ENCODE measurements around the gene LRRC8C. TPM values are rescaled to one million over a fixed set of nuclear protein-coding genes. Genes with fewer than 3 reads are reported as not detected.

The LRRC8C gene
- total and polyA plus RNA-seq, 2 experiments from 2014 or later, result 0.89 to 3.9 TPM

GRCh38 chr1:89689234-89689633, 56.3 kb downstream of the LRRC8C start:
- H3K4me3 Mint-ChIP-seq, result no peak overlapping the region
- H3K4me2 ChIP-seq, result no peak overlapping the region
- 0 out of 2 replicates have a peak, but pooled peaks cover 2% of the 10 kb centered on the region for H3K9me2 ChIP-seq (ENCODE audit: insufficient read depth)
- peaks cover 2% of the 10 kb centered on the region for H3K27me3 Mint-ChIP-seq (ENCODE audit: insufficient read depth, low read depth, poor library complexity)
- no peaks in the 10 kb centered on the region for H3K27me3 ChIP-seq (ENCODE audit: insufficient read depth)
- no peaks in the 10 kb centered on the region for H3K36me3 Mint-ChIP-seq (ENCODE audit: low read depth)
- no peak for DNase-seq (ENCODE audit: low spot score)
- no peaks in the 10 kb centered on the region for H3K9me3 Mint-ChIP-seq
- H3K27ac ChIP-seq (ENCODE audit: low read depth), result no peak overlapping the region
- no peak overlapping the region for H3K4me3 ChIP-seq
- H3K4me1 Mint-ChIP-seq, result peaks cover 15% of the 10 kb centered on the region
- no peaks in the 10 kb centered on the region; the same call in 1 of the 2 replicates for H4K20me1 ChIP-seq (replicated peaks; ENCODE audit: insufficient read depth)
- no peaks in the 10 kb centered on the region for H3K36me3 ChIP-seq (ENCODE audit: insufficient read depth)
- peaks cover 12% of the 10 kb centered on the region for H3K4me1 ChIP-seq (ENCODE audit: insufficient read depth)
- ATAC-seq, result no peak
- H3F3A ChIP-seq (replicated peaks; ENCODE audit: low read depth), result no peaks in the 10 kb centered on the region
- H2AFZ ChIP-seq, result no peak overlapping the region
- TF ChIP-seq NANOG (IDR thresholded peaks at IDR 0.05; ENCODE audit: borderline replicate concordance), result no peak
- no peak for TF ChIP-seq ZNF114 (CRISPR knock-in tag; IDR thresholded peaks at IDR 0.05)
- TF ChIP-seq POLR2AphosphoS5 (IDR thresholded peaks at IDR 0.05; ENCODE audit: low read depth), result no peak
- TF ChIP-seq REST (IDR thresholded peaks at IDR 0.05; ENCODE audit: unreplicated experiment), result no peak
- no peak for TF ChIP-seq EZH2phosphoT487 (IDR thresholded peaks at IDR 0.05; ENCODE audit: unreplicated experiment)
- TF ChIP-seq, protein P1, sequence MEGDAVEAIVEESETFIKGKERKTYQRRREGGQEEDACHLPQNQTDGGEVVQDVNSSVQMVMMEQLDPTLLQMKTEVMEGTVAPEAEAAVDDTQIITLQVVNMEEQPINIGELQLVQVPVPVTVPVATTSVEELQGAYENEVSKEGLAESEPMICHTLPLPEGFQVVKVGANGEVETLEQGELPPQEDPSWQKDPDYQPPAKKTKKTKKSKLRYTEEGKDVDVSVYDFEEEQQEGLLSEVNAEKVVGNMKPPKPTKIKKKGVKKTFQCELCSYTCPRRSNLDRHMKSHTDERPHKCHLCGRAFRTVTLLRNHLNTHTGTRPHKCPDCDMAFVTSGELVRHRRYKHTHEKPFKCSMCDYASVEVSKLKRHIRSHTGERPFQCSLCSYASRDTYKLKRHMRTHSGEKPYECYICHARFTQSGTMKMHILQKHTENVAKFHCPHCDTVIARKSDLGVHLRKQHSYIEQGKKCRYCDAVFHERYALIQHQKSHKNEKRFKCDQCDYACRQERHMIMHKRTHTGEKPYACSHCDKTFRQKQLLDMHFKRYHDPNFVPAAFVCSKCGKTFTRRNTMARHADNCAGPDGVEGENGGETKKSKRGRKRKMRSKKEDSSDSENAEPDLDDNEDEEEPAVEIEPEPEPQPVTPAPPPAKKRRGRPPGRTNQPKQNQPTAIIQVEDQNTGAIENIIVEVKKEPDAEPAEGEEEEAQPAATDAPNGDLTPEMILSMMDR (conservative IDR thresholded peaks at IDR 0.05; ENCODE audit: low read depth in 2 of 2), result no peak
- TF ChIP-seq CREB1 (CRISPR knock-in tag; IDR thresholded peaks at IDR 0.05; ENCODE audit: low read depth), result no peak
- TF ChIP-seq JUNB (IDR thresholded peaks at IDR 0.05; ENCODE audit: unreplicated experiment), result no peak
- no peak for TF ChIP-seq ZNF331 (CRISPR knock-in tag; IDR thresholded peaks at IDR 0.05; ENCODE audit: low read depth)
- no peak for TF ChIP-seq ZNF462 (CRISPR knock-in tag; IDR thresholded peaks at IDR 0.05)
- TF ChIP-seq, protein P2, sequence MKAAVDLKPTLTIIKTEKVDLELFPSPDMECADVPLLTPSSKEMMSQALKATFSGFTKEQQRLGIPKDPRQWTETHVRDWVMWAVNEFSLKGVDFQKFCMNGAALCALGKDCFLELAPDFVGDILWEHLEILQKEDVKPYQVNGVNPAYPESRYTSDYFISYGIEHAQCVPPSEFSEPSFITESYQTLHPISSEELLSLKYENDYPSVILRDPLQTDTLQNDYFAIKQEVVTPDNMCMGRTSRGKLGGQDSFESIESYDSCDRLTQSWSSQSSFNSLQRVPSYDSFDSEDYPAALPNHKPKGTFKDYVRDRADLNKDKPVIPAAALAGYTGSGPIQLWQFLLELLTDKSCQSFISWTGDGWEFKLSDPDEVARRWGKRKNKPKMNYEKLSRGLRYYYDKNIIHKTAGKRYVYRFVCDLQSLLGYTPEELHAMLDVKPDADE (IDR thresholded peaks at IDR 0.05), result no peak
- H3K79me2 ChIP-seq (replicated peaks; ENCODE audit: insufficient read depth), result no peaks in the 10 kb centered on the region
- H3K27ac Mint-ChIP-seq, result no peak overlapping the region

All from GM23338 (cell line).